Measurements from ENCODE around the gene TTLL9. TPM values are rescaled to one million over a fixed set of nuclear protein-coding genes. Genes with fewer than 3 reads are reported as not detected.

The TTLL9 gene
- total and polyA plus RNA-seq, 4 donors: 0.19 to 0.81 (median 0.61) TPM; not detected in 1

DNA sequence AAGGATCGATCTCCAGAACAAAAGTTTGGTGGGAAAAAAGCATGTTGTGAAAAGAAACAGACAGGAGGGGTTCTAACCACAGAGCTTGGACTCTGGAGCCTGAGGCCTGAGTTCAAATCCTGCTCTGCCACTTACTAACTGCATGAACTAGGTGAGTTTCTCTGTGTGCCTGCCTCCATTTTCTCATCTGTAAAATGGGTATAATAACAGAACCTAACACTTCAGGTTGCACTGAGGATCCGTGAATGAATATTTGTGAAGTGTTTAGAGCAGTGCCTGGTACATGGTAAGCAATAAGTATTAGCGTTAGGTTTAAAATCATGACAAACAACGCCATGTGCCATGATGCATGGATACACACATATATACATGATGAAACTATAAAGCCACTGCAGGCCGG lies 36.6 kb downstream of the TTLL9 start:
- DNase-seq (no peak), ATAC-seq (ENCODE audit: low FRiP score) (no peak)
- Histone ChIP-seq H3K4me3 (ENCODE audit: low read length in 2 of 2) (no peak overlapping the region), H3K36me3 (ENCODE audit: control insufficient read depth in 1 of 2, insufficient read depth in 2 of 2, low read length in 1 of 2) (no peaks in the 10 kb centered on the region), H3K4me1 (ENCODE audit: control insufficient read depth in 1 of 2, insufficient read depth in 2 of 2, low read length in 2 of 2) (no peaks in the 10 kb centered on the region), H3K9me3 (ENCODE audit: control insufficient read depth, low read length) (no peaks in the 10 kb centered on the region), H3K27me3 (ENCODE audit: control insufficient read depth in 1 of 2, insufficient read depth in 2 of 2, low read length in 1 of 2) (no peaks in the 10 kb centered on the region), H3K27ac (ENCODE audit: low read depth in 1 of 2, low read length in 2 of 2) (no peak overlapping the region)
- WGBS, 2 donors: 93 to 96% methylated on average over 5 of the region's 5 CpGs
- intact Hi-C loops (cut with DNase I): no loop called here

- H3K4me3 ChIP-seq (ENCODE audit: low read length in 2 of 2): no peak overlapping the region
- no peaks in the 10 kb centered on the region for H3K9me3 ChIP-seq (ENCODE audit: control insufficient read depth, low read length)
- ATAC-seq (ENCODE audit: low FRiP score) (no peak), DNase-seq (no peak)
- no peaks in the 10 kb centered on the region for H3K4me1 ChIP-seq (ENCODE audit: control insufficient read depth in 1 of 2, insufficient read depth in 2 of 2, low read length in 2 of 2)
- intact Hi-C loops (cut with DNase I): no loop called here
- 72 to 76% methylated on average over 5 of the region's 5 CpGs for WGBS, 2 donors
- no peaks in the 10 kb centered on the region for H3K36me3 ChIP-seq (ENCODE audit: control insufficient read depth in 1 of 2, insufficient read depth in 2 of 2, low read length in 1 of 2)
- no peaks in the 10 kb centered on the region for H3K27me3 ChIP-seq (ENCODE audit: control insufficient read depth in 1 of 2, insufficient read depth in 2 of 2, low read length in 1 of 2)
- H3K27ac ChIP-seq (ENCODE audit: low read depth in 1 of 2, low read length in 2 of 2): no peak overlapping the region
These were observed 37.6 kb downstream of the TTLL9 start for GRCh38 chr20:31908016-31908415.

- Histone ChIP-seq H3K27ac (ENCODE audit: low read depth in 1 of 2, low read length in 2 of 2) (no peak overlapping the region), H3K36me3 (ENCODE audit: control insufficient read depth in 1 of 2, insufficient read depth in 2 of 2, low read length in 1 of 2) (no peaks in the 10 kb centered on the region), H3K4me3 (ENCODE audit: low read length in 2 of 2) (no peak overlapping the region), H3K4me1 (ENCODE audit: control insufficient read depth in 1 of 2, insufficient read depth in 2 of 2, low read length in 2 of 2) (no peaks in the 10 kb centered on the region), H3K9me3 (ENCODE audit: control insufficient read depth, low read length) (no peaks in the 10 kb centered on the region), H3K27me3 (ENCODE audit: control insufficient read depth in 1 of 2, insufficient read depth in 2 of 2, low read length in 1 of 2) (no peaks in the 10 kb centered on the region)
- 84 to 87% methylated on average over 11 of the region's 11 CpGs for WGBS, 2 donors
- intact Hi-C loops (cut with DNase I): no loop called here
- ATAC-seq (ENCODE audit: low FRiP score): no peak
- no peak for DNase-seq
These were observed 38.0 kb downstream of the TTLL9 start for GRCh38 chr20:31908424-31908823.

GRCh38 chr20:31909253-31910070 lies 39.0 kb downstream of the TTLL9 start:
- DNase-seq: no peak
- H3K27ac ChIP-seq (ENCODE audit: low read depth in 1 of 2, low read length in 2 of 2): no peak overlapping the region
- no peaks in the 10 kb centered on the region for H3K36me3 ChIP-seq (ENCODE audit: control insufficient read depth in 1 of 2, insufficient read depth in 2 of 2, low read length in 1 of 2)
- ATAC-seq (ENCODE audit: low FRiP score): no peak
- H3K27me3 ChIP-seq (ENCODE audit: control insufficient read depth in 1 of 2, insufficient read depth in 2 of 2, low read length in 1 of 2): no peaks in the 10 kb centered on the region
- 91 to 92% methylated on average over 17 of the region's 17 CpGs for WGBS, 2 donors
- intact Hi-C loops (cut with DNase I): no loop called here
- H3K9me3 ChIP-seq (ENCODE audit: control insufficient read depth, low read length): no peaks in the 10 kb centered on the region
- no peak overlapping the region for H3K4me3 ChIP-seq (ENCODE audit: low read length in 2 of 2)
- H3K4me1 ChIP-seq (ENCODE audit: control insufficient read depth in 1 of 2, insufficient read depth in 2 of 2, low read length in 2 of 2): no peaks in the 10 kb centered on the region

DNA sequence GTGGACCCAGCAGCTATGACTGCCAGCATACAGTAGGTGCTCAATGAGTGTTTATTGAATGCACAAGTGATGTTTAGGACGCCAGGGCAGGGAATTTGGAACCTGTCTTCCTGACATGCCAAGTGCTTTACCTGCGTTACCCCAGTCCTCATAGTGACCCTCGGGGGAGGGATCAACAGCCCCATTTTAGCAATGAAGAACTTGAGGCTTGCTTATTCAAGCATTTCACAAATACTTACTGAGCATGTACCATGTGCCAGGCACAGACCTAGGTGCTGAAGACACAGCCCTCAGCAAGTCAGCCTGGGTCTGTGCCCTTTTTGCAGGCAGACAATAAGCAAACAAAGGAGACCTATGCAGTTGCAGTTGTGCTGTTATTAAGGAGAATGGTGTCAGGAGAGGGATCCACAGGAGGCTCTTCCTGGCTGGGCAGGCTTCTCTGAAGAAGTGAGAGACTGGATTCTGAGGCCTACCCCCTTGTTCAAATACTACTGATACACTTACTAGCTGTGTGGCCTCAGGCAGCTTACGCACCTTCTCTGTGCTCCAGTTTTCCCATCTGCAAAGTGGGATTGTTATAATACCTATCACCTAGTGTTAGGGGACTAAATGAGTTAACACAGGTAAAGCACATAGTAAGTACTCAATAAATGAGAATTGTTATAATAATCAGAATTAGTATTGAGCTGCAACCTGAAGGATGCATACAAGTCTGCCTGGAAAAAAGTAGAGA lies 39.8 kb downstream of the TTLL9 start:
- Histone ChIP-seq H3K36me3 (ENCODE audit: control insufficient read depth in 1 of 2, insufficient read depth in 2 of 2, low read length in 1 of 2) (no peaks in the 10 kb centered on the region), H3K4me3 (ENCODE audit: low read length in 2 of 2) (no peak overlapping the region), H3K27me3 (ENCODE audit: control insufficient read depth in 1 of 2, insufficient read depth in 2 of 2, low read length in 1 of 2) (no peaks in the 10 kb centered on the region), H3K9me3 (ENCODE audit: control insufficient read depth, low read length) (no peaks in the 10 kb centered on the region), H3K27ac (ENCODE audit: low read depth in 1 of 2, low read length in 2 of 2) (no peak overlapping the region), H3K4me1 (ENCODE audit: control insufficient read depth in 1 of 2, insufficient read depth in 2 of 2, low read length in 2 of 2) (no peaks in the 10 kb centered on the region)
- DNase-seq (no peak), ATAC-seq (ENCODE audit: low FRiP score) (no peak)
- intact Hi-C loops (cut with DNase I): no loop called here
- WGBS, 2 donors: 80 to 86% methylated on average over 4 of the region's 4 CpGs

GRCh38 chr20:31913431-31914157 lies 43.2 kb downstream of the TTLL9 start:
- H3K27ac ChIP-seq (ENCODE audit: low read depth in 1 of 2, low read length in 2 of 2): no peak overlapping the region
- ATAC-seq (ENCODE audit: low FRiP score): no peak

DNA sequence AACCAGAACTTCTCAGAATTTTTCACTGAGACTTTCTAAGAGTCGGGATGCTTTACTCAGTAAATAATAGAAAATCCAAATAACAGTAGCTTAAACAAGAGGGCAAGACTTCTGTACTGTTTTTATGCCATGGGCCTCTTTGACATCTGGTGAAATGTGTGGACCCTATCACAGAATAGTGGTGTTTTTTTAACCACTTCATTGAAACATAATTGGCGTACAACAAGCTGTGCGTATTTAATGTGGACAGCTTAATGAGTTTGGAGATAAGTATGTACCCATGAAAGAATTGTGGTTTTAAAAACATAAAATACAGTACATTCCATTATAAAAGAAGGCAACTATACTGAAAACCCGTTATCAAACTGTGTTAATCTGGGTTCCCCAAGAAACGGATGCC lies 43.7 kb downstream of the TTLL9 start:
- Histone ChIP-seq H3K27ac (ENCODE audit: low read depth in 1 of 2, low read length in 2 of 2) (no peak overlapping the region), H3K4me1 (ENCODE audit: control insufficient read depth in 1 of 2, insufficient read depth in 2 of 2, low read length in 2 of 2) (no peaks in the 10 kb centered on the region), H3K36me3 (ENCODE audit: control insufficient read depth in 1 of 2, insufficient read depth in 2 of 2, low read length in 1 of 2) (no peaks in the 10 kb centered on the region), H3K27me3 (ENCODE audit: control insufficient read depth in 1 of 2, insufficient read depth in 2 of 2, low read length in 1 of 2) (no peaks in the 10 kb centered on the region), H3K4me3 (ENCODE audit: low read length in 2 of 2) (no peak overlapping the region), H3K9me3 (ENCODE audit: control insufficient read depth, low read length) (no peaks in the 10 kb centered on the region)
- DNase-seq: no peak
- ATAC-seq (ENCODE audit: low FRiP score): no peak
- intact Hi-C loops (cut with DNase I): no loop called here
- WGBS, 2 donors: 76 to 80% methylated on average over 5 of the region's 5 CpGs

More at GRCh38 chr20:31913431-31914157, 43.2 kb downstream of the TTLL9 start:
- Histone ChIP-seq H3K4me3 (ENCODE audit: low read length in 2 of 2) (no peak overlapping the region), H3K9me3 (ENCODE audit: control insufficient read depth, low read length) (no peaks in the 10 kb centered on the region), H3K27me3 (ENCODE audit: control insufficient read depth in 1 of 2, insufficient read depth in 2 of 2, low read length in 1 of 2) (no peaks in the 10 kb centered on the region), H3K4me1 (ENCODE audit: control insufficient read depth in 1 of 2, insufficient read depth in 2 of 2, low read length in 2 of 2) (no peaks in the 10 kb centered on the region), H3K36me3 (ENCODE audit: control insufficient read depth in 1 of 2, insufficient read depth in 2 of 2, low read length in 1 of 2) (no peaks in the 10 kb centered on the region)
- WGBS, 2 donors: 75 to 76% methylated on average over 15 of the region's 15 CpGs
- intact Hi-C loops (cut with DNase I): no loop called here
- no peak for DNase-seq

- Histone ChIP-seq H3K9me3 (ENCODE audit: control insufficient read depth, low read length) (no peaks in the 10 kb centered on the region), H3K36me3 (ENCODE audit: control insufficient read depth in 1 of 2, insufficient read depth in 2 of 2, low read length in 1 of 2) (no peaks in the 10 kb centered on the region), H3K4me3 (ENCODE audit: low read length in 2 of 2) (no peak overlapping the region), H3K27ac (ENCODE audit: low read depth in 1 of 2, low read length in 2 of 2) (no peak overlapping the region), H3K4me1 (ENCODE audit: control insufficient read depth in 1 of 2, insufficient read depth in 2 of 2, low read length in 2 of 2) (no peaks in the 10 kb centered on the region), H3K27me3 (ENCODE audit: control insufficient read depth in 1 of 2, insufficient read depth in 2 of 2, low read length in 1 of 2) (no peaks in the 10 kb centered on the region)
- intact Hi-C loops (cut with DNase I): no loop called here
- ATAC-seq (ENCODE audit: low FRiP score): no peak
- no peak for DNase-seq
- 80 to 81% methylated on average over 7 of the region's 7 CpGs for WGBS, 2 donors
These were observed 45.3 kb downstream of the TTLL9 start for GRCh38 chr20:31915491-31916280.

Measured in aorta (tissue), 5 donors.